ENCODE results near the gene MAPK7.

GRCh38 chr17:19364699-19365498, 13.4 kb upstream of the MAPK7 start:
- TF ChIP-seq PAX5 (IDR thresholded peaks at IDR 0.05; ENCODE audit: insufficient read depth, low read length, severe bottlenecking) (no peak), TAF1 (IDR thresholded peaks at IDR 0.05; ENCODE audit: low read depth, low read length) (no peak), POLR2A (IDR thresholded peaks at IDR 0.05; ENCODE audit: low read depth, low read length) (no peak), POU2F2 (IDR thresholded peaks at IDR 0.05; ENCODE audit: low read depth, low read length) (no peak), POLR2AphosphoS5 (IDR thresholded peaks at IDR 0.05; ENCODE audit: low read depth, low read length) (no peak)

Data from GM12891 (cell line).